K562 (cell line): ENCODE measurements around the gene AQP1. TPM values are rescaled to one million over a fixed set of nuclear protein-coding genes. Genes with fewer than 3 reads are reported as not detected.

Experiments used
- ATAC-seq: fragments of 200-7000 bp; cut with Tn5 transposase; 3 replicates; pipeline ENCODE4 v1.9.1; 2020; ENCODE audit warnings: moderate library complexity
- BruUV-seq: library from RNA; stranded (reverse); fragments of 400-500 nt; replicated peaks from 2 replicates; lab custom pipeline; 2021; lab: Mats Ljungman, UMichigan
- CTCF ChIA-PET: fragments of 300-600 bp; formaldehyde crosslinking; extraction: SDS; loops from one replicate; lab custom pipeline; 2021; ENCODE audit warnings: low intra/inter-chr PET ratio; lab: Yijun Ruan, JAX
- POLR2A ChIA-PET: fragments of 300-600, 350-650 bp; sonication (Branson Sonifier 250); formaldehyde crosslinking; extraction: SDS; loops from one replicate; lab custom pipeline; 2021; ENCODE audit warnings: antibody characterized with exemption, inconsistent platforms; lab: Yijun Ruan, JAX
- DNase-seq, 4 experiments: peaks; one replicate each; pipeline versions ENCODE4 v3.0.0 to v3.0.0-alpha.2; 2011 to 2018; ENCODE audit warnings: low spot score in 3 of 4, mixed read lengths in 3 of 4; ENCODE audit errors: extremely low read depth in 1 of 4
- FAIRE-seq: peaks from 2 replicates; lab custom pipeline; 2011; peaks lifted over from hg19 to GRCh38; lab: Jason Lieb, UNC
- H2AFZ ChIP-seq: 2 replicates; pipeline ENCODE4 v1.6.0; 2011; ENCODE audit warnings: low read depth, low read length, control low read depth, inconsistent platforms
- H3K27ac ChIP-seq: fragments of 200-600 bp; 3 replicates; pipeline ENCODE4 v1.8.0; 2011; ENCODE audit warnings: low read depth, mild to moderate bottlenecking, control low read depth, inconsistent platforms, low read length, moderate library complexity, mixed read lengths; ENCODE audit errors: extremely low read depth
- H3K27me3 ChIP-seq, 2 experiments: fragments of 300-600 bp in 1 of 2; 2 replicates in 1 of 2; 3 replicates in 1 of 2; pipeline versions ENCODE4 v1.6.0 to v1.8.0; 2011; ENCODE audit warnings: inconsistent platforms in 2 of 2, low read length in 2 of 2, mild to moderate bottlenecking in 1 of 2, mixed read lengths in 1 of 2, moderate library complexity in 1 of 2; ENCODE audit not compliant: control insufficient read depth in 2 of 2, insufficient read depth in 2 of 2
- H3K36me3 ChIP-seq: fragments of 300-600 bp; 3 replicates; pipeline ENCODE4 v1.8.0; 2011; ENCODE audit warnings: mild to moderate bottlenecking, low read length, inconsistent platforms; ENCODE audit not compliant: control insufficient read depth, insufficient read depth
- H3K4me1 ChIP-seq, 2 experiments: fragments of 200-600 bp in 1 of 2; replicated peaks in 1 of 2; 2 replicates in 1 of 2; 3 replicates in 1 of 2; pipeline versions ENCODE4 v1.5.1 to v1.8.0; 2011; ENCODE audit warnings: inconsistent platforms in 2 of 2, low read length in 2 of 2, mild to moderate bottlenecking in 1 of 2, mixed read lengths in 1 of 2, moderate library complexity in 1 of 2; ENCODE audit not compliant: control insufficient read depth in 2 of 2, insufficient read depth in 2 of 2
- H3K4me2 ChIP-seq: 2 replicates; pipeline ENCODE4 v1.6.1; 2011; ENCODE audit warnings: low read length, control low read depth, inconsistent platforms, mixed read lengths; ENCODE audit not compliant: insufficient read depth
- H3K4me3 ChIP-seq: fragments of 200-600 bp; sonication (generic), shearing (Covaris generic); 2 replicates; pipeline ENCODE4 v1.5.1; 2016; ENCODE audit warnings: control low read depth, inconsistent platforms
- H3K79me2 ChIP-seq: fragments of 200-600 bp; 3 replicates; pipeline ENCODE4 v1.8.0; 2011; ENCODE audit warnings: low read length, inconsistent platforms; ENCODE audit not compliant: control insufficient read depth, insufficient read depth
- H3K9ac ChIP-seq, 2 experiments: 2 replicates each; pipeline versions ENCODE4 v1.6.0 to v1.6.1; 2011; ENCODE audit warnings: low read depth in 2 of 2, low read length in 2 of 2, control low read depth in 1 of 2, inconsistent platforms in 1 of 2, mild to moderate bottlenecking in 1 of 2, mixed read lengths in 1 of 2; ENCODE audit not compliant: insufficient read depth in 1 of 2
- H3K9me1 ChIP-seq: one replicate; pipeline ENCODE4 v1.6.0; 2011; ENCODE audit warnings: inconsistent platforms, mild to moderate bottlenecking, low read length, moderate library complexity; ENCODE audit not compliant: control insufficient read depth, insufficient read depth
- H3K9me3 ChIP-seq: replicated peaks from 2 replicates; pipeline ENCODE4 v1.5.1; 2011; ENCODE audit warnings: low read depth, low read length, inconsistent platforms; ENCODE audit not compliant: control insufficient read depth, insufficient read depth
- H4K20me1 ChIP-seq: replicated peaks from 2 replicates; pipeline ENCODE4 v1.6.1; 2011; ENCODE audit warnings: low read length, inconsistent platforms, mixed read lengths; ENCODE audit not compliant: control insufficient read depth, insufficient read depth
- ARID4B ChIP-seq: sonication (generic); formaldehyde crosslinking; IDR thresholded peaks from 2 replicates; pipeline ENCODE4 v1.8.0; 2022; ENCODE audit warnings: mild to moderate bottlenecking, missing genetic modification reagents
- CHD2 ChIP-seq: IDR thresholded peaks from 2 replicates; pipeline ENCODE4 v1.6.1; 2011; ENCODE audit warnings: low read depth, low read length
- FOXK2 ChIP-seq, 2 experiments: fragments of 450-650 bp; IDR thresholded peaks in 1 of 2; conservative IDR thresholded peaks in 1 of 2; 2 replicates each; pipeline ENCODE4 v1.6.1; 2016; ENCODE audit warnings: low read depth in 2 of 2, mild to moderate bottlenecking in 1 of 2
- SLC30A9 ChIP-seq: fragments of 250-450 bp; sonication (Bioruptor Pico); IDR thresholded peaks from 2 replicates; pipeline ENCODE4 v1.8.0; 2022; ENCODE audit warnings: mild to moderate bottlenecking, moderate library complexity
- SPI1 ChIP-seq: IDR thresholded peaks from 2 replicates; pipeline ENCODE4 v1.6.1; 2011; ENCODE audit warnings: low read depth, low read length, control low read depth, borderline replicate concordance
- YY1 ChIP-seq, 3 experiments: IDR thresholded peaks; 2 replicates each; pipeline ENCODE4 v1.6.1; 2011; ENCODE audit warnings: low read length in 2 of 3, mild to moderate bottlenecking in 2 of 3, moderate library complexity in 2 of 3, borderline replicate concordance in 1 of 3, control low read depth in 1 of 3, low read depth in 1 of 3; ENCODE audit not compliant: insufficient read depth in 3 of 3, insufficient replicate concordance in 2 of 3, control insufficient read depth in 1 of 3, insufficient read length in 1 of 3; ENCODE audit errors: extremely low read depth in 1 of 3
- ZBTB8A ChIP-seq: fragments of 450-650 bp; IDR thresholded peaks from 2 replicates; pipeline ENCODE4 v1.6.1; 2018; ENCODE audit warnings: mild to moderate bottlenecking, moderate library complexity; ENCODE audit not compliant: partially characterized antibody
- ZNF311 ChIP-seq: fragments of 250-450 bp; sonication (Bioruptor Pico); IDR thresholded peaks from 2 replicates; pipeline ENCODE4 v1.4.0; 2020; ENCODE audit warnings: mild to moderate bottlenecking, moderate library complexity
- ZNF408 ChIP-seq: fragments of 250-450 bp; sonication (Bioruptor Pico); IDR thresholded peaks from 2 replicates; pipeline ENCODE4 v1.4.0; 2020; ENCODE audit warnings: low read depth, mild to moderate bottlenecking, moderate library complexity
- ZNF655 ChIP-seq: fragments of 250-450 bp; sonication (Bioruptor Pico); IDR thresholded peaks from 2 replicates; pipeline ENCODE4 v1.5.0; 2021
- WGBS: fragments of 100-300 bp; shearing (Covaris generic); methylation state at CpG from one replicate; pipeline ENCODE4 v1.1.6; 2016; ENCODE audit warnings: low coverage, mixed read lengths; ENCODE audit not compliant: insufficient coverage; ENCODE audit errors: missing lambda C conversion rate; 5-methylcytosine and 5-hydroxymethylcytosine counted together
- in situ Hi-C: fragments of 300-500 bp; cut with MboI; formaldehyde crosslinking; loops from 4 replicates; pipeline ENCODE4 v1.15.0; 2018; ENCODE audit warnings: inconsistent platforms, mixed read lengths
- intact Hi-C: fragments of 100-400 bp; cut with micrococcal nuclease; formaldehyde crosslinking; loops from 2 replicates; pipeline ENCODE4 v1.14.2; 2022
- polyA plus RNA-seq, 8 experiments: library from polyadenylated mRNA; depleted of rRNA in 4 of 8; stranded (reverse) in 5 of 8; unstranded in 3 of 8; fragments of >200 nt; fragmentation: Nextera tagmentation in 2 of 8; fragmentation: Illumina TruSeq in 1 of 8; extraction: Ambion mirVana in 2 of 8; extraction: Trizol in 1 of 8; gene quantifications; 2 replicates each; pipeline versions ENCODE4 v1.2.1 to v1.2.3, GENCODE V29; 2011 to 2014; ENCODE audit warnings: inconsistent platforms in 1 of 8, missing spikeins in 1 of 8
- total RNA-seq, 7 experiments: library from RNA; depleted of rRNA in 6 of 7; stranded (reverse); fragments of >200 nt in 6 of 7; fragmentation: Illumina TruSeq in 2 of 7; extraction: Trizol in 2 of 7; gene quantifications; 2 replicates each; pipeline versions ENCODE4 v1.2.1 to v1.2.3, GENCODE V29; 2011 to 2021; ENCODE audit warnings: low replicate concordance in 1 of 7
- TF ChIP-seq, protein P1 (sequence below): fragments of 250-450 bp; sonication (Bioruptor Pico); IDR thresholded peaks from 2 replicates; pipeline ENCODE4 v1.8.0; 2022; ENCODE audit warnings: inconsistent platforms

The AQP1 gene
- total and polyA plus RNA-seq, 9 of the 15 experiments (the other 6 are each of a cell fraction or from before 2014, with no cell fraction given) = 0.18 to 12.6 (median 4.1) TPM

DNA sequence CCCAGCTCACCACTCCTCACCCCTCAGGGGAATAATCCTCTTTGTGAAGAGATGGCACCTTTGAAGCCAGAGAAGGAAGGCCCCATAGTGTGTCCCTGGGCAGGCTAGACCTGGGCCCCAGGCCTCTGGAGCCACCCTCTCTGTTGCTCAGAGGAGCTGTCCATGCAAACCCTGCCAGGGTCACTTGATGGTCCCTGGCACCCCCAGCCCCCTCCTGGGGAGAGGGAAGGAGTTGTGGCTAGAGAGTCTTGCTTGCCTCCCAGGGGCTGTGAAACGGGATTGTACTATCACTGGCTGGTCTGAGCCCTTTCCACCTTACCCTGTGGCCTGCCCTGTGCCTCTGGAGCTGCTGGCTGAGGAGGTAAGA lies 57.9 kb downstream of the AQP1 start (continued):
- TF ChIP-seq ZNF311 (no peak), ZBTB8A (no peak), SPI1 (no peak), ZNF655 (CRISPR knock-in tag) (no peak), SLC30A9 (CRISPR knock-in tag) (no peak)
- TF ChIP-seq, protein P1, sequence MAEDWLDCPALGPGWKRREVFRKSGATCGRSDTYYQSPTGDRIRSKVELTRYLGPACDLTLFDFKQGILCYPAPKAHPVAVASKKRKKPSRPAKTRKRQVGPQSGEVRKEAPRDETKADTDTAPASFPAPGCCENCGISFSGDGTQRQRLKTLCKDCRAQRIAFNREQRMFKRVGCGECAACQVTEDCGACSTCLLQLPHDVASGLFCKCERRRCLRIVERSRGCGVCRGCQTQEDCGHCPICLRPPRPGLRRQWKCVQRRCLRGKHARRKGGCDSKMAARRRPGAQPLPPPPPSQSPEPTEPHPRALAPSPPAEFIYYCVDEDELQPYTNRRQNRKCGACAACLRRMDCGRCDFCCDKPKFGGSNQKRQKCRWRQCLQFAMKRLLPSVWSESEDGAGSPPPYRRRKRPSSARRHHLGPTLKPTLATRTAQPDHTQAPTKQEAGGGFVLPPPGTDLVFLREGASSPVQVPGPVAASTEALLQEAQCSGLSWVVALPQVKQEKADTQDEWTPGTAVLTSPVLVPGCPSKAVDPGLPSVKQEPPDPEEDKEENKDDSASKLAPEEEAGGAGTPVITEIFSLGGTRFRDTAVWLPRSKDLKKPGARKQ = no peak

DNA sequence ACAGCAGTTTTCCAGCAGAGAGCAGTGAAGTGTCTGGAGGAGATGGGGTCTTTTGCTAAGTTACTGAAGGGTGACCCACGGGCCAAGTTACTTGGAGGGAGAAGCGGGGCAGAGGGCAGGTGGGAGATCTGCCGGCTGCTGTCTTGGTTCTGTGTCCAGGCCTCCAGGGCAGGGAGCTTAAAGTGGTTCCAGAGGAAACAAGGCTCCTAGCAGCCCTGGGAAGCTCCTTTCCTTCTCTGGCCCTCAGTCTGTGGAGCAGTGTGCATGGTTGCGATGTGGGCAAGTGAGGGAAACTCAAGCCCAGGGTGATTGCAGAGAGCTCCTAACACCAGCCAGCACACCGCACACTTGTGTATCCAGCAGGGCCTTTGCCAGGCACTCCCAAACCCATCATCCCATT lies 58.4 kb downstream of the AQP1 start:
- WGBS = 11% methylated on average over 5 of the region's 5 CpGs
- no peaks in the 10 kb centered on the region for H3K79me2 ChIP-seq
- H3K36me3 ChIP-seq = no peaks in the 10 kb centered on the region
- no peak overlapping the region for H3K27ac ChIP-seq
- H3K4me3 ChIP-seq = no peak overlapping the region
- intact Hi-C loops (loop anchor here (10.0 kb wide), 1 partner anchor 75 kb away; no protein-coding TSS in a partner anchor), in situ Hi-C loops (loop anchor here (5.0 kb wide), 1 partner anchor 78 kb away; no protein-coding TSS in a partner anchor)
- ChIA-PET POLR2A (interaction anchor here (0.7 to 0.8 kb wide), 2 partner anchors 97 to 170 kb away, joined by 3 to 4 read pairs; no protein-coding TSS in a partner anchor), CTCF (no interaction called here)
- no peaks in the 10 kb centered on the region for H3K9me1 ChIP-seq
- H3K4me1 ChIP-seq = peaks cover 3 to 19% of the 10 kb centered on the region in 2 experiments; a peak in 4 of 5 replicates
- ATAC-seq (no peak), DNase-seq (no peak), FAIRE-seq (no peak)
- H2AFZ ChIP-seq = no peak overlapping the region
- no peak overlapping the region for H3K9ac ChIP-seq
- no peaks in the 10 kb centered on the region for H3K9me3 ChIP-seq
- no TSS peak for BruUV-seq
- H4K20me1 ChIP-seq = no peaks in the 10 kb centered on the region
- H3K4me2 ChIP-seq = no peak overlapping the region
- H3K27me3 ChIP-seq = peaks cover 5 to 46% of the 10 kb centered on the region in 2 experiments; a peak in 4 of 5 replicates
- no peak for TF ChIP-seq FOXK2 (conservative IDR thresholded peaks at IDR 0.05 in 1 of 2, IDR thresholded peaks at IDR 0.05 in 1 of 2; ENCODE audit: low read depth in 2 of 2)
- no peak for TF ChIP-seq ARID4B (CRISPR knock-in tag)
- no peak for TF ChIP-seq ZNF408 (CRISPR knock-in tag)
- TF ChIP-seq YY1 (IDR thresholded peaks at IDR 0.05; ENCODE audit: borderline replicate concordance in 1 of 3, control insufficient read depth in 1 of 3, extremely low read depth in 1 of 3, insufficient read depth in 3 of 3, insufficient read length in 1 of 3, insufficient replicate concordance in 2 of 3, low read depth in 1 of 3, low read length in 2 of 3) = no peak
- TF ChIP-seq CHD2 = no peak
